Activated CD8-positive, alpha-beta T cell treated with anti-CD3 and anti-CD28 coated beads, Interleukin-2, amount 10 ng/mL, durations not matched to agents 7 days and 5 days (primary cell): ENCODE results near the gene SNRNP200. TPM values are rescaled to one million over a fixed set of nuclear protein-coding genes. Genes with fewer than 3 reads are reported as not detected.

Experiments used
- ATAC-seq: fragments of 150-1000 bp; cut with Tn5 transposase; one replicate; pipeline ENCODE4 v1.10.0; 2021; ENCODE audit warnings: moderate library complexity
- CTCF ChIA-PET: fragments of 350-600 bp; sonication (Branson Sonifier 250); formaldehyde crosslinking; loops from one replicate; lab custom pipeline; 2021; ENCODE audit warnings: antibody characterized with exemption; lab: Charles Lee
- POLR2A ChIA-PET: fragments of 350-600 bp; sonication (Branson Sonifier 250); formaldehyde crosslinking; loops from one replicate; lab custom pipeline; 2021; ENCODE audit warnings: antibody characterized with exemption; lab: Charles Lee
- DNase-seq: peaks from one replicate; pipeline ENCODE4 v3.0.0-alpha.2; 2020
- H3K27ac Mint-ChIP-seq: one replicate; pipeline ENCODE4 v1.8.0; 2021; ENCODE audit warnings: mild to moderate bottlenecking, mixed read lengths
- H3K27me3 Mint-ChIP-seq: one replicate; pipeline ENCODE4 v1.8.0; 2021; ENCODE audit warnings: low read depth, mixed read lengths
- H3K36me3 Mint-ChIP-seq: one replicate; pipeline ENCODE4 v1.8.0; 2021; ENCODE audit warnings: low read depth, mixed read lengths
- H3K4me1 Mint-ChIP-seq: one replicate; pipeline ENCODE4 v1.8.0; 2021; ENCODE audit warnings: low read depth, mixed read lengths
- H3K4me3 Mint-ChIP-seq: one replicate; pipeline ENCODE4 v1.8.0; 2021; ENCODE audit warnings: mild to moderate bottlenecking, mixed read lengths
- H3K9me3 Mint-ChIP-seq: one replicate; pipeline ENCODE4 v1.8.0; 2022; ENCODE audit warnings: mixed read lengths; ENCODE audit not compliant: insufficient read depth
- total RNA-seq, 2 experiments: library from RNA; stranded (reverse); gene quantifications; one replicate each; pipeline ENCODE4 v1.2.3, GENCODE V29; 2021

Gene SNRNP200
- total RNA-seq, 2 experiments from 2014 or later: 177 to 181 TPM

DNA sequence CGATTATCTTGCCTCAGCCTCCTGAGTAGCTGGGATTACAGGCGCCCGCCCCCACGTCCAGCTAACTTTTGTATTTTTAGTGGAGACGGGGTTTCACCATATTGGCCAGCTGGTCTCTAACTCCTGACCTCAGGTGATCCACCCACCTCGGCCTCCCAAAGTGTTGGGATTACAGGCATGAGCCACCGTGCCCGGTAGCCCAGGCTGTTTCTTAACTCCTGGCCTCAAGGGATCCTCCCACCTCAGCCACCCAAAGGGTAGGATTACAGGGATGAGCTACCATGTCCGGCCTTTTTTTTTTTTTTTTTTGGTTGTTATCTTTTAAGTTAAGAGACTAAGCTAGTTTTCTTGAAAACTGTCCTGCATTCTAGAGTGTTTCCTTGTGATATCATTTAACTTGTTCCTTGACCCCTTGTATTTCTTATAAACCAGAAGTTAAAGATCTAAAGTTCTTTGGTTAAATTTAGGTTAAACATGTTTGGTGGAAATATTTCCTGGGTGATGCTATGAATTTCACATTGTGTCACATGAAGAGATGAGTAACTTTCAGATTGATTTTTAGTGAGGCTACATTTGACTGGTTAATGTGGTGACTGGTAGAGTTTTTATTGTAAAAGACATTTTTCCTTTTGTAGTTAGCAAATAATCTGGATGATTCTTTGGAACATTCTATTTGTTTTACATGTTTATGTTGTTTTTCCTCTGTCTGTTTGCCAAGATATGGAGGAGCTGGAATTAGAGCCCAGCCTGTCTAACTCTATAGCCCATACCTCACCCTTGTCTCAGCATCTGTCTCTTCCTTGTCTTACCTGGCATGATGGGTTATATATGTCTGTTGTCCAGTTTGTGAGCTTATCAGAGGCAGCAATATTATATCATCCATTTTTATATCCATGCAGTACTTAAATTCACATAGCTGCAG, 35.4 kb upstream of the SNRNP200 start:
- H3K36me3 Mint-ChIP-seq: peaks cover 70% of the 10 kb centered on the region
- ChIA-PET POLR2A (interaction anchor here (0.6 to 1.7 kb wide), 3 partner anchors 19 to 504 kb away, joined by 3 to 4 read pairs (median 3); no protein-coding TSS in a partner anchor), CTCF (no interaction called here)
- no peak overlapping the region for H3K27ac Mint-ChIP-seq
- no peaks in the 10 kb centered on the region for H3K27me3 Mint-ChIP-seq
- peaks cover 64% of the 10 kb centered on the region for H3K4me1 Mint-ChIP-seq
- ATAC-seq (no peak), DNase-seq (no peak)
- H3K4me3 Mint-ChIP-seq: no peak overlapping the region
- H3K9me3 Mint-ChIP-seq: no peaks in the 10 kb centered on the region

DNA sequence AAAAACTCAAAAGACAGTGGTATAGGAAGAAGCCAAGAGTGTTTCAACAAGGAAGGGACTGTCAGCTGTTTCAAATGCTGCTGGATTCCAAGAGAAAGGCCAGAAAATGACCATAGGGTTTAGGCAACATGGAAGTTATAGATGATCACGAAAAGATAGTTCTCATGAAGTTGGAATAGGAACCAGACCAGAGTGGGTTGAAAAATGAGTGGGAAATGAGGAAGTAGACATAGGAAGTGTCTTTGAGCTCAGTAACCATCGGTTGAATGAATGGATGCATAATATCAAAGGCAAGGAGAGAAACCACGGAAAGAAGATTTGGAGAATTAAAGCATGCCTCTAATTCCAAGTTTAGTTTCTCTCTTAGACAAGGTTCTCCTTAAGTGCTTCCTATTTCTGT, 31.5 kb upstream of the SNRNP200 start:
- POLR2A ChIA-PET: interaction anchor here (0.8 to 3.4 kb wide), 4 partner anchors 10 to 31 kb away, joined by 3 to 51 read pairs (median 14); partner anchors contain the start of genes ITPRIPL1 and SNRNP200
- Mint-ChIP-seq H3K9me3 (no peaks in the 10 kb centered on the region), H3K27ac (peak overlapping the region; percentile 85), H3K4me3 (peak overlapping the region; percentile 92), H3K4me1 (peaks cover 68% of the 10 kb centered on the region), H3K36me3 (peaks cover 46% of the 10 kb centered on the region), H3K27me3 (no peaks in the 10 kb centered on the region)
- no peak for ATAC-seq
- CTCF ChIA-PET: interaction anchor here (0.8 to 4.0 kb wide), 6 partner anchors 11 to 217 kb away, joined by 3 to 23 read pairs (median 4); partner anchors contain the start of genes ITPRIPL1 and SNRNP200
- DNase-seq: no peak

DNA sequence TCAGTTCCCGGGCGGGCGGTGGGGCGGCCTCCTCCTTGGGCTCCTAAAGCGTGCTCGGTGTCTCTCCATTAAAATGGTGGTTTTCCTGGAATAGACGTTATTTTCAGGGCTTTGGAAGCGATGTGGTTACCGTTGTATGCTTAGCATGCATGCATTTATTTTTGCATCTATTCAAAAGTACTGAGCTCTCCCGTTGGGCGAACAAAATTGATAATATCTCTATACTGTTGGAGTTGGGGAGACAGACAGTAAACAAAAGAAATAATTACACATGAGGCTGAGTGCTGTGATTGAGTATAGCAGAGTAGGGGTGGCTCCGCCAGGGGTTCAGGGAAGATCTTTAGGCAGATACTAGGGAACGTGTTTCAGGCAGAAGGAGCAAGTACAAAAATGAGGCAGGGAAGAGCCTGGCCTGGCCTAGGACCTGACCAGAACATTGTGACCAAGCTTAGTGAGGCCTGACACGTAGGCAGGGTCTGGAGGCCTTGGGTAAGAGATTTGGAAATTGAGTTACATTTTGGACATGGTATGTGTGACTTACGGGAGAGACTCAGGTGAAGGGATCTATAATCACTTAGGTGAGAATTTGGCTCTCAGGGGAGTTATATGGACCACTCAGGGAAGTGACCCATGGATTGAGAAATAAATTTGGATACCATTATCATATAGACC, 30.9 kb upstream of the SNRNP200 start:
- Mint-ChIP-seq H3K4me1 (peaks cover 63% of the 10 kb centered on the region), H3K4me3 (peak overlapping the region; percentile 92), H3K9me3 (no peaks in the 10 kb centered on the region), H3K36me3 (peaks cover 42% of the 10 kb centered on the region), H3K27me3 (no peaks in the 10 kb centered on the region), H3K27ac (peak overlapping the region; percentile 85)
- no peak for ATAC-seq
- DNase-seq: no peak
- ChIA-PET CTCF (interaction anchor here (1.2 to 4.0 kb wide), 5 partner anchors 10 to 218 kb away, joined by 4 to 23 read pairs (median 5); partner anchors contain the start of genes ITPRIPL1 and SNRNP200), POLR2A (interaction anchor here (0.6 to 4.9 kb wide), 11 partner anchors 8 to 427 kb away, joined by 3 to 51 read pairs (median 6); partner anchors contain the start of genes ITPRIPL1, SNRNP200 and STARD7)

DNA sequence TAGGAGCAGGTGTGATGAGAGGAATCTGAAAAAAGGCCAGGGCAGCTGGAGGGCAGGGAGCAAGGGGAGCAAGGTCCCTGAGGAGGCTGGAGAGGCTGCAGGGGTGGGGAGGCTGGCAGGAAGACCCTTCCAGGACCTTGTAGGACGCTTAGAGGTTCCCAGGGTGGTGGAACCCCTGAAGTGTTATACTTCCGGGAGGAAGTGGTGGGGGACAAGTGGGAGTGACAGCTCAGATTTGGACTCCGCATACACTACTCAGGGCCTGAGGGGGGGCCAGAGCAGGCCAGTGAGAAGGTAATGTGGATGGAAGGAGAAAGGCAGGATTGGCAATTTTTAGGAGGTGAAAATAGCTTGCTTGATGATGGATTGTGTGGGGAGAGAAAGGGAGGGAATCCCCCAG, 28.4 kb upstream of the SNRNP200 start:
- H3K9me3 Mint-ChIP-seq: no peaks in the 10 kb centered on the region
- ATAC-seq (no peak), DNase-seq (no peak)
- peak overlapping the region; percentile 92 for H3K4me3 Mint-ChIP-seq
- H3K27me3 Mint-ChIP-seq: no peaks in the 10 kb centered on the region
- H3K27ac Mint-ChIP-seq: peak overlapping the region; percentile 40
- CTCF ChIA-PET: interaction anchor here (1.6 to 4.0 kb wide), 2 partner anchors 9 to 13 kb away, joined by 4 to 23 read pairs; partner anchors contain the start of gene ITPRIPL1
- POLR2A ChIA-PET: interaction anchor here (0.7 to 4.9 kb wide), 2 partner anchors 13 to 28 kb away, joined by 4 to 35 read pairs; partner anchors contain the start of gene SNRNP200
- peaks cover 56% of the 10 kb centered on the region for H3K4me1 Mint-ChIP-seq
- peaks cover 46% of the 10 kb centered on the region for H3K36me3 Mint-ChIP-seq

DNA sequence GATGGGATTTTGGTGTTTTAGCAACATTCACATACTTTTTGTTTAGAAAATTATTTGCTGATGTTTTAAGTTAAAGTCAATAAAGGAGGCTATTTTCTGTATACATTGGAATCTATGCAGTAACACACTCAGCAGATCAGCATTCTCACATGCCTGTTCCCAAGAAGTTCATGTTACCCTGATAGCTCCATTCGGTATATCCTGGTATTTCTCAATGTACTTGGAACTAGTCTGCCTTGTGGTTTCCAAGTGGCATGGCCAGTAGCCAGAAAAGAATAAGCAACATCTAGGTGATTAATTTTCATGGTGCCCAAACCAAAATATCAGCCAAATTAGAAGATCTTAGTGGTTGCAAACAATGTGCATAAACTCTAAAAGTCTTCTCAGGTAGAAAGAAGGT, 25.1 kb upstream of the SNRNP200 start:
- Mint-ChIP-seq H3K4me1 (peaks cover 63% of the 10 kb centered on the region), H3K36me3 (peaks cover 65% of the 10 kb centered on the region), H3K27me3 (no peaks in the 10 kb centered on the region), H3K4me3 (no peak overlapping the region), H3K27ac (no peak overlapping the region), H3K9me3 (no peaks in the 10 kb centered on the region)
- DNase-seq (no peak), ATAC-seq (no peak)
- CTCF ChIA-PET: no interaction called here
- POLR2A ChIA-PET: no interaction called here

DNA sequence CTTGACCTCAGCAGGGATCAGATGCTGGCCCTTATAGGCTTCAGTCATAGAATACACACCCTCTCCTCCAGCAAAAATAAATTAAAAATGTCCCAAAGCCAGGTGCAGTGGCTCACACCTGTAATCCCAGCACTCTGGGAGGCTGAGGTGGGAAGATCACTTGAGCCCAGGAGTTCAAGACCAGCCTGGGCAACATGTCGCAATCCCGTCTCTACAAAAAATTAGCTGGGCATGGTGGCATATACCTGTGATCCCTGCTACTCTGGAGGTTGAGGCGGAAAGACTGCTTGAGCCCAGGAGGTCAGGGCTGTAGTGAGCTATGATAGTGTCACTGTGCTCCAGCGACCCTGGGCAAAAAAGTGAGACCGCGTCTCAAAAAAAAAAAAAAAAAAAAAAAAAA, 24.5 kb upstream of the SNRNP200 start:
- DNase-seq: no peak
- no peaks in the 10 kb centered on the region for H3K27me3 Mint-ChIP-seq
- POLR2A ChIA-PET: no interaction called here
- no peak overlapping the region for H3K4me3 Mint-ChIP-seq
- H3K9me3 Mint-ChIP-seq: no peaks in the 10 kb centered on the region
- CTCF ChIA-PET: no interaction called here
- ATAC-seq: no peak
- H3K36me3 Mint-ChIP-seq: peaks cover 63% of the 10 kb centered on the region
- peaks cover 62% of the 10 kb centered on the region for H3K4me1 Mint-ChIP-seq
- H3K27ac Mint-ChIP-seq: no peak overlapping the region

DNA sequence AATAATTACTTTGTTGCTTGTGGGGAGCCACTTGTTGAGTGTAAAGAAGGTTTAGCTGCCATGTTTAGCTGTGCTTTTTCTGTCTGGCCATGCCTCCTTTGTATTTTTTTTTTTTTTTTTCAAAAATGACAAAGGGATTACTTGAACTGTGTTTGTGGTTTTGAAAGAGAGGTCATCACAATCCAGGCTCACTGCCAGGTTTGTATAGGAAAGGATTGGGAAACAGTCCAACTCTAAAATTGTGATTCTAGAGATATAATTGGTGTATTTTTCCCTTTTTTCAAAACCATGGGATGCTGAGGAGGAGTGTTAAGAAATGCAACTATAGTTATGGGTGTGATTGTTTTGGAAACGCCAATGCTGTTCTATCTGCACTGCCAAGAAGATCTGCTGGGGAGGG, 24.1 kb upstream of the SNRNP200 start:
- Mint-ChIP-seq H3K27ac (no peak overlapping the region), H3K4me1 (peaks cover 62% of the 10 kb centered on the region), H3K36me3 (peaks cover 59% of the 10 kb centered on the region), H3K27me3 (no peaks in the 10 kb centered on the region), H3K4me3 (no peak overlapping the region), H3K9me3 (no peaks in the 10 kb centered on the region)
- POLR2A ChIA-PET: no interaction called here
- no peak for ATAC-seq
- CTCF ChIA-PET: no interaction called here
- no peak for DNase-seq

DNA sequence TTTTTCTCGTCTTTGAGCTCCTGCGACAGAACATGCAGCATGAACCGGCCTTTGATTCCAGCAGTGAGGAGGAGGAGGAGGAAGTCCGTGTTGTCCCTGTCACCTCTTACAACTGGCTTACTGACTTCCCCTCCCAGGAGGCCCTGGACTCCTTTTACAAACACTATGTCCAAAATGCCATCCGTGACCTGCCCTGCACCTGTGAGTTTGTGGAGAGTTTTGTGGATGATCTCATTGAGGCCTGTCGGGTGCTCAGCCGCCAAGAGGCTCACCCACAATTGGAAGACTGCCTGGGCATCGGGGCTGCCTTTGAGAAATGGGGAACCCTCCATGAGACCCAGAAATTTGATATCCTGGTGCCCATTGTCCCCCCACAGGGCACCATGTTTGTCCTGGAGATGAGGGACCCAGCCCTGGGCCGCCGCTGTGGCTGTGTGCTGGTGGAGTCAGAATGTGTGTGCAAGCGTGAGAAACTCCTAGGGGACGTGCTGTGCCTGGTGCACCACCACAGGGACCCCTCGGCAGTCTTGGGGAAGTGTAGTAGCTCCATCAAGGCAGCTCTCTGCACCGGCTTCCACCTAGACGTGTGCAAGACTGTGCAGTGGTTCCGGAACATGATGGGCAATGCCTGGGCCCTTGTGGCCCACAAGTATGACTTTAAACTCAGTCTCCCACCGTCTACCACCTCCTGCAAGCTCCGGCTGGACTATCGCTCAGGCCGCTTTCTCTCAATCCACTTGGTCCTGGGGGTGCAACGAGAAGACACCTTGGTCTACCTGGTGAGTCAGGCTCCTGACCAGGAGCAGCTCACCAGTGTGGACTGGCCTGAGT, 21.9 kb upstream of the SNRNP200 start:
- H3K9me3 Mint-ChIP-seq: no peaks in the 10 kb centered on the region
- H3K4me1 Mint-ChIP-seq: peaks cover 59% of the 10 kb centered on the region
- H3K4me3 Mint-ChIP-seq: peak overlapping the region; percentile 86
- ChIA-PET CTCF (interaction anchor here (1.2 to 3.0 kb wide), 3 partner anchors 9 to 22 kb away, joined by 3 to 14 read pairs (median 3); partner anchors contain the start of genes NCAPH and SNRNP200), POLR2A (interaction anchor here (0.5 to 5.5 kb wide), 6 partner anchors 9 to 1303 kb away, joined by 3 to 51 read pairs (median 5); partner anchors contain the start of genes NCAPH and SNRNP200)
- no peaks in the 10 kb centered on the region for H3K27me3 Mint-ChIP-seq
- peak overlapping the region; percentile 83 for H3K27ac Mint-ChIP-seq
- no peak for ATAC-seq
- DNase-seq: no peak
- peaks cover 55% of the 10 kb centered on the region for H3K36me3 Mint-ChIP-seq

DNA sequence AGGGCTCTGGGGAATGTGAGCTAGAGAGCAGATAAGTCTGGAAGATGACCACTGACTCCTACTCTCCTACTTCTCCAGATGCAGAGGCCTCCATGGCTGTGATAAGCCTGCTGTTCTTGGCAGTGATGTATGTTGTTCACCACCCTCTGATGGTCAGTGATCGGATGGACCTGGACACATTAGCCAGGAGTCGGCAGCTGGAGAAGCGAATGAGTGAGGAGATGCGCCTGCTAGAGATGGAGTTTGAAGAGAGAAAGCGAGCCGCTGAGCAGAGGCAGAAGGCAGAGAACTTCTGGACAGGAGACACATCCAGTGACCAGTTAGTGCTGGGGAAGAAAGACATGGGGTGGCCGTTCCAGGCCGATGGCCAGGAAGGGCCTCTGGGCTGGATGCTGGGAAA, 21.2 kb upstream of the SNRNP200 start:
- POLR2A ChIA-PET: interaction anchor here (1.3 to 5.5 kb wide), 6 partner anchors 9 to 212 kb away, joined by 3 to 51 read pairs (median 8); partner anchors contain the start of genes NCAPH and SNRNP200
- Mint-ChIP-seq H3K27ac (peak overlapping the region; percentile 83), H3K9me3 (no peaks in the 10 kb centered on the region), H3K36me3 (peaks cover 53% of the 10 kb centered on the region), H3K27me3 (no peaks in the 10 kb centered on the region), H3K4me3 (peak overlapping the region; percentile 86), H3K4me1 (peaks cover 60% of the 10 kb centered on the region)
- no peak for DNase-seq
- no peak for ATAC-seq
- CTCF ChIA-PET: interaction anchor here (1.2 to 3.0 kb wide), 3 partner anchors 9 to 22 kb away, joined by 3 to 14 read pairs (median 3); partner anchors contain the start of genes NCAPH and SNRNP200

DNA sequence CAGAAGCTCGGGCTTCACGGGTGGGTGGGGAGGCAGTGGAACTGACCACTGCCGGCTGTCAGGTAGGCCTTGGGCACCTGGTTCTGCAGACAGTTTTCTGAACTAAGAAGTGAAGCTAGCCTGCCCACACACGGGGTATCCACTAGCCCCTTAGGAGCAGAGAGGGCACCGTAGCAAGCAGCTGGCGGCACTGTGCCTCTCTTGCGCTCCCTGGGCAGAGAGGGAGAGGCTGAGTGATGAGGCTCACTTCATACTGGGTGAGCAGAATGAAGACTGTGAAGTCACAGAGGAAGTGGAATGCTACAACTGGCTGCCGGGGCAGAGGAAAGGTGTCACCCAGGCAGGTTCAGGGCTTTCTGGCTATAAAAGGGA, 20.5 kb upstream of the SNRNP200 start:
- DNase-seq (peak; percentile 74), ATAC-seq (peak; percentile 54)
- Mint-ChIP-seq H3K9me3 (no peaks in the 10 kb centered on the region), H3K4me3 (peak overlapping the region; percentile 86), H3K36me3 (peaks cover 48% of the 10 kb centered on the region), H3K4me1 (peaks cover 60% of the 10 kb centered on the region), H3K27ac (peak overlapping the region; percentile 83), H3K27me3 (no peaks in the 10 kb centered on the region)
- CTCF ChIA-PET: interaction anchor here (1.2 to 3.0 kb wide), 3 partner anchors 10 to 21 kb away, joined by 3 to 14 read pairs (median 3); partner anchors contain the start of genes NCAPH and SNRNP200
- POLR2A ChIA-PET: interaction anchor here (0.9 to 5.5 kb wide), 9 partner anchors 10 to 212 kb away, joined by 3 to 51 read pairs (median 4); partner anchors contain the start of genes NCAPH and SNRNP200
